EH (cell line): ENCODE measurements around the gene WDR38.
"Not testable (repeated sequence)": the region's sequence is repeated elsewhere in the genome, so short reads cannot be mapped to it uniquely, and the experiment has no call there.

ENCODE experiments used
- DNase-seq: peaks from one replicate; pipeline ENCODE4 v3.0.0-alpha.2; 2015; ENCODE audit warnings: low read depth

The WDR38 gene

GRCh38 chr9:124834591-124834990 lies 18.7 kb upstream of the WDR38 start:
- peak; percentile 60 for DNase-seq

- peak; percentile 80 for DNase-seq
Observed at GRCh38 chr9:124835026-124835557, 18.2 kb upstream of the WDR38 start.

DNA sequence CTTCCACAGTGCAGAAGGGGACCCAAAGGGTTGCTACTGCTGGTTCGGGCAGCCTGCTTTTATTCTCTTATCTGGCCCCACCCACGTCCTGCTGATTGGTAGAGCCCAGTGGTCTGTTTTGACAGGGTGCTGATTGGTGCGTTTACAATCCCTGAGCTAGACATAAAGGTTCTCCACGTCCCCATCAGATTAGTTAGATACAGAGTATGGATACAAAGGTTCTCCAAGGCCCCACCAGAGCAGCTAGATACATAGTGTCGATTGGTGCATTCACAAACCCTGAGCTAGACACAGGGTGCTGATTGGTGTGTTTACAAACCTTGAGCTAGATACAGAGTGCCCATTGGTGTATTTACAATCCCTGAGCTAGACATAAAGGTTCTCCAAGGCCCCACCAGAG lies 15.1 kb upstream of the WDR38 start:
- DNase-seq, result not testable (repeated sequence)

- DNase-seq, result not testable (repeated sequence)
Observed at GRCh38 chr9:124838567-124839275, 14.5 kb upstream of the WDR38 start.

GRCh38 chr9:124839612-124840299 lies 13.5 kb upstream of the WDR38 start:
- peak; percentile 38 for DNase-seq

DNA sequence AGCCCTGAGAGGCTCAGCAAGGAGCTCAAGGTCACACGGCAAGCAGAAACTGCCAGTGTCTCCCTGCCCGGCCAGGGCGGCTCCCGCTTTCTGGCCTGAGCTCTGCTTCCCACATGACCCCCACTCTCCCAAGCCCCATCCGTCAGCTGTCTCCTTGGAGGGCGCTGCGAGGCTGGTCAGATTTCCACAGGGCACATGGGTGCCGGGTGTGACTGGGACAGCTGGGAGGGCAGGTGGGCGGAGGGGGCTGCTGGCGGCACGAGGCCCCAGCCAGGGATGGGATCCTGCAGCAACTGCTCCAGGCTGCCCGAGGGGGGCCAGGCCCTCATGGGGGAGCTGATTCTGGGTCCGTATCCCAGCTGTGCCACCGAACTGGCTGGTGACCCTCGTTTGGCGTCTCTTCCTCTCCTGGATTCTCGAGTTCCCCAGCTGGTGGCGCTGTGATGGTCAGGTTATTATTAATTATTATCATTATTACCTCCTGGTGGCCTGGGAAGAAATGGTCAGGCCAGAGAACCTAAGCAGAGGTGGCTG lies 12.9 kb upstream of the WDR38 start:
- no peak for DNase-seq

DNA sequence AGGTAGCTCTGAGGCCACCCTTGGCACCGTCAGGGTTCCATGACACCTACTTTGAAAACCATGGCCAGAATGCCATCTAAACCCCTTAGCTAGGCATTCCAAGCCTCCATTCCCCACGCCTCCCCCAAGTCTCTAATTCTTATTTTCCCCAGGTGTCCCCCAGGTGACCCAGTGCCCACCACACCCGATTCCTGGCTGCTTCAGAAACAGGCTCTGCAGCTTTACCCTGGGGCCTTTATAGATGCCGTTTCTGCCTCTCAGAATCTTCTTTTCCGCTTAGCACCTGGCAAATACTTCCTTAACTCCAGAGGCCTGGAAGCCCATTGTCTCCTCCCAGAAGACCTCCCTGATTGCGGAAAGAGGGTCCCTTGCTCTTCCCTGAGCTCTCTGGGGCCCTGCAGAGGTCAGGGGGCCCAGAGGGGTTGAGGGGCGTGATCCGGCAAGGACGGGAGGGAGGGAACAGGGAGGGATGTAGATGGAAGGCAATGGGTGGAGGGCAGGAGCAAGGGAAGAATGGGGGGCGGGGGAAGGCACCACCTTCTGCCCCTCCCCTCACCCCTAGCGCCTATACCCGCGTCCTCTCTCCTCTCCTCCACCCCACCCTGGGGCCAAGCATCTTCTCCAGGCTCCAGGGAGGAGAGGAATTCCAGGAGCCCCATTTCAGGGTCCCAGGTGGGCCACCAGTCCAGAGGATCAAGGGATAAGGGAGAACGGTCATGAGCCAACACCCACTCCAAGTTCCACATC lies 12.0 kb upstream of the WDR38 start:
- no peak for DNase-seq

- no peak for DNase-seq
Observed at GRCh38 chr9:124843456-124844034, 9.7 kb upstream of the WDR38 start.

- DNase-seq, result no peak
Observed at GRCh38 chr9:124844291-124844690, 9.0 kb upstream of the WDR38 start.

GRCh38 chr9:124846467-124846866 lies 6.8 kb upstream of the WDR38 start:
- not testable (repeated sequence) for DNase-seq

DNA sequence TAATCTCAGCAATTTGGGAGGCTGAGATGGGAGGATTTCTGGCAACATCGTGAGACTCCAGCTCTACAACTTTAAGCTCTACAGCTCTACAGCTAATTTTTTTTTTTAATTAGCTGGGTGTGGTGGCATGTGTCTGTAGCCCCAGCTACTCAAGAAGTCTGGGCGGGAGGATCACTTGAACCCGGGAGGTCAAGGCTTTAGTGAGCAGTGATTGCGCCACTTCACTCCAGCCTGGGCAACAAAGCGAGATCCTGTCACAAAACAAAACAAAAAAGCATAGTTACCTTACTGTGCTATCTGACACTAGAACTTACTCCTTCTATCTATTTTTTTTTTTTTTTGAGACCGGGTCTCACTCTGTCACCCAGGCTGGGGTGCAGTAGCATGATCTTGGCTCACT lies 6.3 kb upstream of the WDR38 start:
- DNase-seq, result no peak

GRCh38 chr9:124849801-124850200 lies 3.5 kb upstream of the WDR38 start:
- DNase-seq, result peak; percentile 84

- DNase-seq, result no peak
Observed at GRCh38 chr9:124852121-124852828, 985 bp upstream of the WDR38 start.

DNA sequence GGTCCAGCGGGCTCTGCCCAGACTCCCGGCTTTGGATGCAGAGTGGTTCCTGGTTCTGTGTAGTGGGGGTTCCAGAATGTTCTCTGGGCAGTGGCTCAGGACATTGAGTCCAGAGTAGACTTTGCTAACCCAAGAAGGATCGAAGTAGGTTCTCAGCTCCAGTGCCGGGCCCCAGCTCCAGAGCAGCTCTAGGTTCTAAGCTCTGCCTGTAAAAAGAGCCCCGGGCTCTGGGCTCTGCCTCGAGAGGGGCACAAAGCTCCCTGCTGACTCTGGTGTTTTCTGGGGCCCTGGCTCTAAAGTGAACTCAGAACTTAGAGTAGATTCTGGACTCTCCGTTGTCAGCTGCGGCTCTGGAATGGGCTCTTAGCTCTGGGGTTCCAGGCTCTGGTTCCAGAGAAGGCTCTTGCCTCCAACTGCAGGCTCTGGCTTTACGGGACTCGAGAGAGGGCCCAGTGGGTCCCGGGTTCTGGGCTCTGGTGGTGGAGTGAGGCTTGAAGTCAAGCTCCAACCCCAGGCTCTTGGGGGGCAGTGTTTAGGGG lies 414 bp downstream of the WDR38 start:
- no peak for DNase-seq

DNA sequence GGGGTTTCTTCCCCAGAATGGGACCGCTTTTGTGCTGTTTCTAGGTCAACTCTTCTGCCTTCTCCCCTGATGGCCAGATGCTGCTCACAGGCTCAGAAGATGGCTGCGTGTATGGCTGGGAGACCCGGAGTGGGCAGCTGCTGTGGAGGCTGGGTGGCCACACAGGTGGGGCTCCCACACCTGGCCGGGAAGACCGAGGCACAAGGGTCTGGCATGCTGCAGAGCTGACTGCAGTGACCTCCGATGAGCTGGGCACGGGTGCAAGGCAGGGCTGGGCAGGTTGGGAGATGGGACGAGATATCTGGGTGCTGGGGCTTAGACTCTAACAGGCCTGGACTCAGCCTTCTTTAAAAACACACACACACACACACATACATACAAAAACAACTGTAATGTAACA lies 901 bp downstream of the WDR38 start:
- no peak for DNase-seq

DNA sequence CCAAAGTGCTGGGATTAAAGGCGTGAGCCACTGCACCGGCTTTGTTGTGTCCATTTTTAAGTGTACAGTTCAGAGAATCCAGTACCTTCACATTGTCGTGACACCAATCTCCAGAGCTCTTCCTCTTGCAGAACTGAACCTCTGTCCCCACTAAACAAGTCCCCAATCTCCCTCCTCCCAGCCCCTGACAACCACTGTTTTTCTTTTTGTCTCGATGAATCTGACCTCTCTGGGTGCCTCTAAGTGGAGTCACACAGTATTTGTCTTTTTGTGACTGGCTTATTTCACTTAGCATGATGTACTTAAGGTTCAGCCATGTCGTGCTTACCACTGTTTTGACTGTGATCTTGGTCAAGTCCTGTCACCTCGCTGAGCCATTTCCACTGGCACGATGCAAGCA lies 1.6 kb downstream of the WDR38 start:
- DNase-seq, result no peak

DNA sequence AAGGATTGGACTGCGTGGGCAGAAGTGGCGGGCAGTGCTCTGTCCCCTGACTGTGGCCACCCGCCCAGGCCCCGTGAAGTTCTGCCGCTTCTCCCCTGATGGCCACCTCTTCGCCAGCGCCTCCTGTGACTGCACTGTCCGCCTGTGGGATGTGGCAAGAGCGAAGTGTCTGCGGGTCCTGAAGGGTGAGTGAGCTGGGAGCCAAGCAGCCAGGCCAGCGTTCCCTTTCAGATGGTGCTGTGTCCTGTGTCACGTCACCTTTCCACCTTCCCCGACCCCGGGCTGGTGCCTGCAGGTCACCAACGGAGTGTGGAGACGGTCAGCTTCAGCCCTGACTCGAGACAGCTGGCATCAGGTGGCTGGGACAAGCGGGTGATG lies 2.3 kb downstream of the WDR38 start:
- no peak for DNase-seq

DNA sequence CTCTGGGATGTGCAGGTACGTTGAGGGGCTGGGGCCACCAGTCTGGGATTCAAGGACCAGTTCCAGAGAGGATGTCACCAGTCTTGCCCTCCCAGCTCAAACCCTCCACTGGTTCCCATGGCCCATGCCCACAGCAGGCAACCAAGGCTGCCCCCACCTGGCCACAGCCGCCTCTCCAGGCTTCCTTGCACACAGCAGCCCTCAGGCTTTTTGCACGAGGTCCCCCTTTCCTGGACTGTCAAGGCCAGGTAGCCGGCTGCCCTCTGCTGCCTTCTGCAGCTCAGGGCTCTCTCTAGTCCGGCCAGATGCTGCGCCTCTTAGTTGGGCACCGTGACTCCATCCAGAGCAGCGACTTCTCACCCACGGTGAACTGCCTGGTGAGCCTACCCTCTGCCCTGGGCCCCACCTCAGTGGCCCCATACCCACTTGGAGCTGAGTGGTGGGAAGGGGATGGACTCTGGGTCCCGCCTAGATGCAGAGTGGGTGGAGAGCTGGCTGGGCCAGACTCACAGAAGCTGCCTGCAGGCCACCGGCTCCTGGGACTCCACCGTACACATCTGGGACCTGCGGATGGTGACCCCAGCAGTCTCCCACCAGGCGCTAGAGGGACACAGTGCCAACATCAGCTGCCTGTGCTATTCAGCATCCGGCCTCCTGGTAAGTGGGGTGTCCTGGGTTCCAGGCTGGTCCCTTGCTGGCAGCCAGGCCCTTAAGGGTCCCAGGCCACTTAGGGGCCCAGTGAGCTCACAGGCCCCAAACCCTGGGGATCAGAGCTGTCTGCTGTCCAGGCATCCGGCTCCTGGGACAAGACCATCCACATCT lies 2.9 kb downstream of the WDR38 start:
- DNase-seq, result peak; percentile 36

DNA sequence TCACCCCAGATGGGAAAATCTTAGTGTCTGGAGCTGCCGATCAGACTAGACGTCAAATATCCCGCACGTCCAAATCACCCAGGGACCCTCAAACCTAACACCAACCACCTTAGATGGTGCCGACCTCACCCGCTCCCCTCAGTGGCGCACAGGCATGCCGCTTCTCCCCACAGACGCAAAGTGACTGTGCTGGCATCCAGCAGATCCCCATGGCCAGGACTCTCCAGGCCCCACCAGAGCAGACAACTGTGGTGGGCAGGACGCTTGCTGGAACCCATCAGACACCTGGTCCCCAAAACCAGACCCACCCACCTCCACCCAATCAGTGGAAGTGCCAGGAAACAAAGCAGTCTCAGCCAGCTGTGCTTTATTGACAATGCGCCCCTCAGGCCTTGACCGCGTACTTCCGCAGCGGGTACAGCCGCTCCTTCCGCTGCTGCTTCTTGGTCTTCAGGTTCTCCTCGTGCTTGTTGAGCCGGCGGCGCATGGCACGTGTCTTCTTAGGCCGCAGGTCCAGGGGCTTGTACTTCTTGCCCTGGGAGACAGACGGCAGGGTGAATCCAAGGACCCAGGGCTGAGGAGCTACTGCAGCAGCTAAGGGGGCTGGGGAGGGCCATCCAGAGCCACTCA lies 4.4 kb downstream of the WDR38 start:
- no peak for DNase-seq
